Chondrocyte (in vitro differentiated cells): ENCODE data around the gene ZNF536. TPM values are rescaled to one million over a fixed set of nuclear protein-coding genes. Genes with fewer than 3 reads are reported as not detected.

Experiments
- DNase-seq: peaks from one replicate; pipeline ENCODE4 v3.0.0; 2021; ENCODE audit warnings: mixed read lengths, low spot score
- H3K27ac Mint-ChIP-seq: one replicate; pipeline ENCODE4 v1.8.0; 2021; ENCODE audit warnings: mild to moderate bottlenecking, moderate library complexity, mixed read lengths; ENCODE audit not compliant: unreplicated experiment
- H3K27me3 Mint-ChIP-seq: 2 replicates; pipeline ENCODE4 v1.8.0; 2021; ENCODE audit warnings: low read depth, mixed read lengths
- H3K36me3 Mint-ChIP-seq: 2 replicates; pipeline ENCODE4 v1.8.0; 2021; ENCODE audit warnings: low read depth, mixed read lengths
- H3K4me1 Mint-ChIP-seq: 2 replicates; pipeline ENCODE4 v1.8.0; 2021; ENCODE audit warnings: low read depth, mild to moderate bottlenecking, mixed read lengths
- H3K4me3 Mint-ChIP-seq: one replicate; pipeline ENCODE4 v1.8.0; 2021; ENCODE audit warnings: mild to moderate bottlenecking, moderate library complexity, mixed read lengths; ENCODE audit not compliant: unreplicated experiment
- H3K9me3 Mint-ChIP-seq: 2 replicates; pipeline ENCODE4 v1.8.0; 2021; ENCODE audit warnings: low read depth, mixed read lengths
- total RNA-seq: library from RNA; stranded (reverse); gene quantifications from 3 replicates; pipeline ENCODE4 v1.2.1, GENCODE V29; 2021
- TF ChIP-seq, protein P1 (sequence below): fragments of 200-600 bp; sonication (generic); IDR thresholded peaks from 2 replicates; pipeline ENCODE4 v1.5.0; 2021; ENCODE audit warnings: antibody characterized with exemption, mild to moderate bottlenecking, moderate library complexity

ZNF536 gene
- total RNA-seq, 1 donor from 2014 or later = not detected

DNA sequence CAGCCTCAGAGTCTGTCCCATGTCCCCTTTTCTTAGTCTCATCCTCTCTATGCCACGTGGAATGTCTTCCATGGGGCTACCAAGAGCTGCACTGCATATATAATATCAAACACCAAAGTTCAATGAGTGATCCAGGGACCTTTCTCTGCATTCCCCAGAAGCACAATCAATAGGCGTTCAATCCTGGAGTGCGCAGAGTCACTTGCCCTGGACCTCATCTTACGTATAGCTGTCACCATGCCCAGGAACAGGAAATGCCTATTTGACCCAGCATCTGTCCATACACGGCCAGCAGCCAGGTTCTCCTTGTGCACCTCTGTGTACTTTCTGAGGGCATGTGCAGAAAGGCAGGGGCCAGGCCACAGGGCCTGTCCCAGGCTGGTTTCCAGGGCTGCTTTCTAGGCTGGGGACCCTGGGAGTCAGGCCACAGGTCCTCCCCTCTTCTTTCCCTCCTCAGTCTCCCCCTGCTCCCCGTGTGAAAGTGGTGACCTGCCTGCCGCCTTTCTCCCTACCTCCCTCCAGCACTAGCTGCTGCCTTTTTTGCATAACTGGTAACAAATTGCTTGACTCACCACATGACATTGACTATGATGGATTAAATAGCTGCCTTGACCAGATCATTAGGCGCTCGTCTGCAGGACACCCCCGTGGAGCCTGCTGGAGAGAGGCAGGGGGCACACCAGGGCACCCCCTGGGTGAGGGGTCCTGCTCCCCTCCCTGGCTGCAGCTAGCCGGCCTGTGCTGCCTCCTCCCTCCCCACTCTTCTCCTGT lies 222.0 kb downstream of the ZNF536 start:
- Mint-ChIP-seq H3K4me3 (no peak overlapping the region), H3K4me1 (no peaks in the 10 kb centered on the region), H3K27me3 (peaks cover 2% of the 10 kb centered on the region), H3K27ac (no peak overlapping the region), H3K9me3 (no peaks in the 10 kb centered on the region), H3K36me3 (no peaks in the 10 kb centered on the region)
- TF ChIP-seq, protein P1, sequence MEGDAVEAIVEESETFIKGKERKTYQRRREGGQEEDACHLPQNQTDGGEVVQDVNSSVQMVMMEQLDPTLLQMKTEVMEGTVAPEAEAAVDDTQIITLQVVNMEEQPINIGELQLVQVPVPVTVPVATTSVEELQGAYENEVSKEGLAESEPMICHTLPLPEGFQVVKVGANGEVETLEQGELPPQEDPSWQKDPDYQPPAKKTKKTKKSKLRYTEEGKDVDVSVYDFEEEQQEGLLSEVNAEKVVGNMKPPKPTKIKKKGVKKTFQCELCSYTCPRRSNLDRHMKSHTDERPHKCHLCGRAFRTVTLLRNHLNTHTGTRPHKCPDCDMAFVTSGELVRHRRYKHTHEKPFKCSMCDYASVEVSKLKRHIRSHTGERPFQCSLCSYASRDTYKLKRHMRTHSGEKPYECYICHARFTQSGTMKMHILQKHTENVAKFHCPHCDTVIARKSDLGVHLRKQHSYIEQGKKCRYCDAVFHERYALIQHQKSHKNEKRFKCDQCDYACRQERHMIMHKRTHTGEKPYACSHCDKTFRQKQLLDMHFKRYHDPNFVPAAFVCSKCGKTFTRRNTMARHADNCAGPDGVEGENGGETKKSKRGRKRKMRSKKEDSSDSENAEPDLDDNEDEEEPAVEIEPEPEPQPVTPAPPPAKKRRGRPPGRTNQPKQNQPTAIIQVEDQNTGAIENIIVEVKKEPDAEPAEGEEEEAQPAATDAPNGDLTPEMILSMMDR = no peak
- no peak for DNase-seq

DNA sequence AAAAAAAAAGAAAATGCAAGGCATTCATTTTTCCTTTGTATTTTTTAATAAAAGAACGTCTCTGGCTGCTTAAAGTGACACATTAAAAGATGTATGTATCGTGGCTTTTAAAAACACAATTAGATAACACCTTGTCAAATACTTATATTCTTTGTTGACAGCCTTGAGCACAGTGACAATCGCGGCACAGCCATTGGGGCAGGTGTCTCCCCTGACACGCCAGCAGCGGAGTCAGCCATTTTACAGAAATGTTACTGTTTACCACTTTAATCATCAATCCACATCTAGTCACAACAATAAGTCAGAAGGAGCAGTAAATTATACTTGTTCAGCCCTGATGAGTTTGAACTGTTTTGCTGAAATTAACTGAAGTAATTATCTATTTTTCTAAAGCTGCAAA lies 224.1 kb downstream of the ZNF536 start:
- H3K4me3 Mint-ChIP-seq = no peak overlapping the region

DNA sequence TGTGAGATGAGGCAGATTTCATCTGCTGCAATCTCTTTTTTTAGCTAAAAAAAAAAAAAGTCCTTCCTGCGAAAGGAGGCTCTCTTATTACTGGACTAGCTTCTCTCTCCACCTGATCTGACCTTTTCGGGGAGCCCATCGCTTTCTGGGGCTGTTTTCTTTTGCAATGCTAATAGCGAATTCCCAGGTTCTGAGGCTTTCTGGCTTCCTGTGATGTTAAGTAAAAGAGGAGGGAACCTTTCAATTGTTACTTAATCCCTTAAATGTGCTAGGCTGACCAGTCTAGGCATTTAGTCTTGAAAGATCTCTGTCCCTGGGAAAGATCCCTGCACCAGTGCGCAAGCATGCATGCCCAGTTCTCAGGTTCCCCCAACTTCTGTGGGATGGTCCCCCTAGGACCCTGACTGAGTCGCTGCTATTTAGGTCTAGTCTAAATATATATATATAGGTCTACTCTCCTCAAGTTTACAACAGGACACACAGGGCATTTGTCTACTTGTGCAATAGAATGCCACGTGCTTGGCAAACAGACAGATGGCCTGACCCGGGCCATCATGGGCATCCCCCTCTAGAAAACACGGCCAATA lies 224.7 kb downstream of the ZNF536 start:
- no peaks in the 10 kb centered on the region for H3K36me3 Mint-ChIP-seq
- no peaks in the 10 kb centered on the region for H3K9me3 Mint-ChIP-seq
- TF ChIP-seq, protein P1 = no peak
- peaks cover 2% of the 10 kb centered on the region for H3K27me3 Mint-ChIP-seq
- no peak for DNase-seq
- no peak overlapping the region for H3K4me3 Mint-ChIP-seq
- H3K4me1 Mint-ChIP-seq = no peaks in the 10 kb centered on the region
- H3K27ac Mint-ChIP-seq = no peak overlapping the region

More for the DNA sequence above, 224.1 kb downstream of the ZNF536 start:
- Mint-ChIP-seq H3K9me3 (no peaks in the 10 kb centered on the region), H3K27ac (no peak overlapping the region), H3K27me3 (peaks cover 2% of the 10 kb centered on the region), H3K36me3 (no peaks in the 10 kb centered on the region), H3K4me1 (no peaks in the 10 kb centered on the region)
- TF ChIP-seq, protein P1 = no peak
- no peak for DNase-seq

DNA sequence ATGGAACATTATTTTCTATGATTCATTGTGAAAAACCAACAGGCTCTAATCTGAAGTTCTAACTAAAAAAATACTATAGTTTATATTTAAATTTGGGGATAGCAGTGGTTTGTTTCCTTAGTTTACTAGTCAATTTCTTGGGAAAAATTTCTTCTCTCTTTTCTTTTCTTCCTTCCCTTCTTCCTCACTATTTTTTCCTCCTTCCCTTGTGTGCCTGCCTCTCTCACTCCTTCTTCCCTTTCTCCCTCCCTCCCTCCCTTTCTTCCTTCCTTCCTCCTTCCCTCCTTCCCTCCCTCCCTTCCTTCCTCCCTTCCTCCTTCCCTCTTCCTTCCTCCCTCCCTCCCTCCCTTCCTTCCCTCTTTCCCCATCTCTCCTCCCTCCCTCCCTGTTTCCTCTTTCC lies 226.5 kb downstream of the ZNF536 start:
- TF ChIP-seq, protein P1 = no peak
- Mint-ChIP-seq H3K4me1 (no peaks in the 10 kb centered on the region), H3K27ac (no peak overlapping the region), H3K4me3 (no peak overlapping the region), H3K9me3 (no peaks in the 10 kb centered on the region), H3K36me3 (no peaks in the 10 kb centered on the region), H3K27me3 (peaks cover 2% of the 10 kb centered on the region)
- no peak for DNase-seq

DNA sequence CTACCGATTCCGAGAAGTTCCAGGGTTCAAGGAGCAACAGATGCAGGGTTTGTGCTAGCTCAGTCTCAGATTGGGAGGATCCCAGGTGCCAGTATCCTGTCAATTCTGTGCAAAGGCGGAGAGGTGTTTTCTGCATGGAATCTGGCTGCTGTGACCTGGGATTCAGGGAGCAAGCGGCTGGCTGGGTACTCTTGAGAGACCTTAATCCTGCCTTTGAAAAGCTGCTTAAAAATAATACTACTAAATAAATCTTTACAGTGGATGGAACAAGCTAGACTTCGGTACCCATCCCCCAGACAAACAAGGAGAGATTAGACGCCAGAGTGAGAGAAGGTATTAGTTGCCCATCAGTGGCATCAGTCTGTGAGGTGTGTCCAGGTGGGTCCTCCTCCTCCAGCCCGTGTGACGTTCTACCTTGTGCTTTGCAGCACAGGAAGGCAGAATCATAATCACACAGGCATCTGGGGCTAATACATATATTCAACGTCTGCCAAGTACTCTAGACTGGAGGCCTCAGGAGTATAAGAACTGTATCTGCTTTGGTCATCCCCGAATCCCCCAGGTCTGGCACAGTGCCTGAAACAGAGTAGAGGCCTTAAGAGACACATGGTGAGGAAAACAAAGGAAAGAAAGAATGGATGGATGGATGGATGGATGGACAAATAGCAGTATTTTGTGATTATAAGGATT lies 230.6 kb downstream of the ZNF536 start:
- Mint-ChIP-seq H3K36me3 (no peaks in the 10 kb centered on the region), H3K9me3 (no peaks in the 10 kb centered on the region), H3K4me3 (no peak overlapping the region), H3K27me3 (no peaks in the 10 kb centered on the region), H3K4me1 (no peaks in the 10 kb centered on the region), H3K27ac (no peak overlapping the region)
- TF ChIP-seq, protein P1 = no peak
- DNase-seq = no peak
